NCI-H1105 treated with DMSO at 0.1 percent for 48 hours (cell line): Measurements from ENCODE around the gene KLHL17.
"Not testable (repeated sequence)": the region's sequence is repeated elsewhere in the genome, so short reads cannot be mapped to it uniquely, and the experiment has no call there.

Source experiments
- DNase-seq: peaks from one replicate; lab custom pipeline; 2025; lab: John Stamatoyannopoulos, UW

The KLHL17 gene

DNA sequence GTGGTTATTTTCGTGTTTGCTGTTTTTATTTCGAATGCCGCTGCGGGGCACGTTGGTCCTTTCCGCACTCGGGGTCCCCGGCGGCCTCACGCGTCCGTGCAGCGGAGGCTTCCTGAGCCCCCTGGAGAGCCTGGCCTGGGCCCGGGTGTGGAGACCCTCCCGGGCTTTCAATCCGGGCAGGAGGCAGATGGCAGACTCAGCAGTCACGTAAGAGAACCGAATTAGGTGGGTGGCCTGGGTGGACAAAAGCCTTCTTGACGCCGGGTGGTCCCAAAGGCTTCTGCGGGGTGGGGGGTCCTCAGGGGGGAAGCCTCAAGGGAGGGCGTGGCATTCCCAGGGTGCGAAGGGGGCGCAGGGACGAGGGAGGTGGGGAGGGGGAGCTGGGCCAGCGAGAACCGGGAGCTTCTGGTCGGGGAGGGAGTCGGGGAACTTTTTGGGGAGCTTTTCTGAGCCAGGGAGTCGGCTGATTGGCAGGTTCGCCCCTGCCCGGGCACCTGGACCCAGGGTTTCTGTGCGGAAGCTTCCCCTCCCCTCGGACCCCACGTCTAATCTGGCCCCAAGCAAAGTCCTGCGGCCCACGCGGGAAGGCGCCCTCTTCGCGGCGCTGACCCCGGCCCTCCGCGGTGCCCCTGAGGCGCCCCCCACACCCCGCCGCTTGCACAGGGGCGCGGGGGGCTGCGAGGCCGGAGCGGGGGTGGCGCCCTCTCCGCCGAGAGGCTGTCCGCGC lies 40.8 kb downstream of the KLHL17 start:
- no peak for DNase-seq

DNA sequence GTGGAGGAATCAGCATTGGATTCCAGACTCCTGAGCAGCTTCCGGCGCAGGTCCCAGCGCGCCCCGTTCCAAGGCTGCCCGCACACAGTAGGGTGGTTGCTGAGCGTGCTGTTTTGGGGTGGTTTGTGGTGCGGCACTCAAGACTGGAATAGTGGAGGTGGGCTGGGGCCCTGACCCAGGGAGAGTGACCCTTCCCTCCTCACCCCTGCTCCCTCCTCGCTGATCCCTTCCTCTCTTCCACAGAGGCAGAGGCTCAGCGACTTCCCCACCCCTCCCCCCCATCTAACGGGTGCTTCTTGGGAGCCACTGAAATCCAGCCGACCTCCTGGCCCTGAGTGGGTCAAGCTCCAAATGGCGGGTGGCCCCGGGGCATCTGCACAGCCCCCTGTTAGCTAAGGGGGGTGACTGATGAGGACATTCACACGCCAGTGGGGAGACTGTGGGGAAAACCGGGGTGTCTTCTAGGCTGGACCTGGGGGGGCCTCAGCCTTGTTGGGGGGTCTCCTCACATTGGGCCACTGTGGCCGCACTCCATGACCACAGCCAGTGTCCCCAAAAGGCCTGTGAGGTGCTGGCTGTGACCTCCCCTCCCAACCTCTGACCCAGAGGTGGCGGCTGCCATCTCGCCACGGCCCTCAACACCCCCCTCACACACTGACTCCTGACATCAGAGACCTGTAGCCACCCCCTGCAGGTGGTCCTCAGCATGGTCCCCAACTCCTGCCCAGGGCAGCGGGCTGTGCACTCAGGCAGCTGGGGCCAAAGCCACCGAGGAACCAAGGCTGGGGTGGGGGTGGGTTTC lies 43.4 kb downstream of the KLHL17 start:
- DNase-seq: no peak

DNA sequence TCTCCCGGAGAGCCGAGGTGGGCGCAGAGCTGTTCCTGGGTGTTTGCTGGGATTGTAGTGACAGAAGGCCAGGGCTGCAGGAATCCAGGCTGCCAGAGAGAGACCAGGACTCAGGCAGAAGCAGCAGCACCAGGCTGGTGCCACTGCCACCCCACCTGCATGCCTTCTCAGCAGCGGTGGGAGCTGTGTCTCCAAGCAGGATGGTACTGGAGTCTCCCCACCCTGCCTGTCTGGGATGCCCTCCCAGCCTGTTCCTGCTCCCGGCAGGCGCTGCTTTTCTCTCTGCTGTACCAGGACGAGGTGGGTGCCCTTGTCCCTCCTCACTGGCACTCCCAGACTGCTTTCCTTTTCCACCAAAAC lies 44.0 kb downstream of the KLHL17 start:
- no peak for DNase-seq

DNA sequence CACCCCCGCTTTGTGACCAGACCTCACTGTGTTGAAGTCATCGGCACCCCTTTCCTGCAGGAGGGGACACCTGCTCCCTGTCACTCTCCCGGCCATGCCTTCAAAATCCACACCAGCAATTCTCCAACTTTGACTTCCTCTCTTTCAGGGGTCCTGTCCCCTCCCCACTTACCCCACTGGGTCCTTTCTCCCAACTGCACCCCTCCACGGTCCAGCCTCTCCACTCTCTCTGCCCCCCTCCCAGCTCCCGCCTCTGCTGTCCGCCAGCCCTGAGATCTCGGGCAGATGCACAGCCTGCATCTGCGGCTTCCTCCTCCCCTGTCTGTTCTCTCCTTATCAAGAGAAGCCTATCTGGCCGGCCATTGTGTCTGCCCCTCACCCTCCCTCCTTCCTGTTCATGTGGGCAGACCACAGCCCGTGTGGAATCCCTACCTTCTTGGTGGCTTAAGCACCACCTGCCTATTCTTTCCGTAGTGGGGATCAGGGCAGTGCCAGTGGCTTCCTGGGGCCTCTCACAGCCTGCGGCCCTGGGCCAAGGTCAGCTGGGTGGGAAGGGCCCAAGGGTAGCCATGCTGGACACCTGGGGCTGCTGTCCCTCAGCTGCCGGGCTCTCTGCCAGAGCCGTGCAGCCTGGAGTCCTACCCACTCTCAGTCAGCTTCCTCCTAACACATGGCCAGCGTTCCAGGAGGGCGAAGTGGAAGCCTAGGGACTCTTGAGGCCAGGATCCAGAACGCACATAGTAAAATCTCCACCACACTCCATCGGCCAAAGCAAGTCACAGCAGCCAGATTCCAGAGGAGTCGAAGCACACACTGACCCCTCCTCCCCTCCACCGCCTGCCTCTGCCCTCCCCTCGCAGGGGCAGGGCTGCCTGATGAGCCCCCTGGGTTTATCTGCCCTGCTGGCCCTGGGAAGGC lies 44.7 kb downstream of the KLHL17 start:
- DNase-seq: no peak

DNA sequence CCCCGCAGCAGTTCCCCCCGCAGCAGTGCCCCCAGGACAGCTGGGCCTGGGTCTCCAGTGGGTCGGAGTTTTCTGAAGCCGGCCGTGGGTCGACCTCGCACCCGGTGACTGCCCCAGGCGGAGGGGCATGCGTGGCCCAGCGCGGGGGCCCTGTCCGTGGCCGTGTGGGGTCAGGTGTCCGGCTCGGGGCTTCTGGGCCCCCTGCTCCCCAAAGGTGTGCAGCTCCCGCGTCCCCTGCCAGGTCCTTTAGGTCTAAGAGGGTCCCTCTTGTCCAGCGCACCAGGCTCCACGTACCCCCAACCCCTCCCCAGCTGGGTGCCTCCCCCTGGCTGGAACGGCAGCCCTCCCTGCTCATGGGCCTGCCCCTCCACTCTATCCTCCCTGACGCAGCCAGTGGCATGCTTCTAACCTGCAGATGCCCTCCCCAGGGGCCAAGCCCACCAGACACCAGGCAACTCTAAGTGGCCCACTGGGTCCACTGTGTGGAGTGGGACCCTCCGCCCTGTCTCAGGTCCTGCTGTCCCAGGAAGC lies 45.5 kb downstream of the KLHL17 start:
- DNase-seq: no peak

DNA sequence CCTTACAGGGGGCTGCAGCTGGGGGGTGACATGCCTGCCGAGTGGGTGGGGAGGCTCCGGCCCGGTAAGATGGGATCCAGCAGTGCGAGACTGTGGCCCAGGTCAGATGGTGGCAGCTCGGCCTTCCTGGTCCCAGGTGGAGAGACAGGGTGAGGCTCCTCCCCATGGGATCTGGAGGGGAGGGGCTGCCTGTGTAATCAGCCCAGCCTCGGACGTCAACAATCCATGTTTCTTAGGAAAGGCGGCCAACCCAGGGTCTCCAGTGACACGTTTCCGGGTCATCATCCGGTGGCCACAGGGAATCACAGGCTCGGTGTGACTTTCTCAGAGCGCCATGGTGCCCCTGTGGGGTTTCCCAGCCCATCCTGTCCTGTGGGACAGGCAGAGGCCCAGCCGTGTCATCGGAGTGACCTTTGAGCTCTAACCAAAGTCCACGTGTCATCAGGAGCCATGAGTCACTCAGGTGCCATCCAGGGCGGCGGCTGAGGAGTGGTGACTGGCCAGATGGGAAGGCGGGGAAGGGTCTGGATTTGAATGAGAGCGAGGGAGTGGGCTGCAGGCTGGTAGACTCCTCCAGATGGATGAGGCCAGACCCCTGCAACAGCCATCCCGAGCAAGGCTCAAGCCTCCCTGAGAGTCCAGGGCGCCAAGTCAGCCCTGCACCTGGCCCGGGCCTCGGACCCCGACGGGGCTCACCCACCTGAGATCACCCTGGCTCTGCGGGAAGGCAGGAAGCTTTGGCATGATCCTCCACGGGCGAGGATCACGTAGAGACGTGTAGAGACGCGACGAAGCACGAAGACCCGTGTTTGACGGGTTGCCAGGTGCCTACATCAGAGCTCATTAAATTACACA lies 46.1 kb downstream of the KLHL17 start:
- no peak for DNase-seq

DNA sequence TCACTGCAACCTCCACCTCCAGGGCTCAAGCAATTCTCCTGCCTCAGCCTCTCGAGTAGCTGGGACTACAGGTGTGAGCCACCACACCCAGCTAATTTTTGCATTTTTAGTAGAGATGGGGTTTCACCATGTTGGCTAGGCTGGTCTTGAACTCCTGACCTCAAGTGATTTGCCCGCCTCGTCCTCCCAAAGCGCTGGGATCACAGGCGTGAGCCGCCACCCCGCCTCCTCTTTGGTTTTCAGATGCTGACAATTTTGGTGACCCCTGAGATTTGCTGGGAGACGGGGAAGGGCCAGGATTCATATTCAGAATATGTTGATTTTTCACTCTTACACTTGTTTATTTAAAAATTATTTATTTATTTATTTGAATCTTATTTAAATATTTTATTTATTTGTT lies 49.7 kb downstream of the KLHL17 start:
- DNase-seq: not testable (repeated sequence)

DNA sequence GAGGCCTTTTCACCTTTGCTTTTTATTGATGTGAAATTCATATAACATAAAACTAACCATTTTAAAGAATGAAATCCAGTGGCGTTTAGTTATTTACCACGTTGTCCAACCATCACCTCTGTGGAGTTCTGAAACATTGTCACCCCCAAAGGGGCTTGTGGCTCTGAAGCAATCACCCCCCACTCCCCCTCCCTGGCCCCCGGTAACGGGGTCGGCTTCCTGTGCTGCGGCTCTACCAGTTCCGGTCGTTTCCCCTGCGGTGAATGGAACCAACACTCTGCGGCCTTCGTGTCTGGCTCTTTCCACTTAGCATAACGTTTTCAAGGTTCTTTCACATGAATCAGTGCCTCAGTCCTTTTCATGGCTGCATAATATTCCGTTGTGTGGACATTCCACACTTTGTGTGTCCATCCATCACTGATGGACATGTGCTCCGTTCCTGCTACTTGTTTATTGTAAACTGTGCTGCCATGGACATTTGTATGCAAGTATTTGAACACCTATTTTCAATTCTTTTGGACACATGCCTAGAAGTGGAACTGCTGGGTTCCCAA lies 51.1 kb downstream of the KLHL17 start:
- no peak for DNase-seq

DNA sequence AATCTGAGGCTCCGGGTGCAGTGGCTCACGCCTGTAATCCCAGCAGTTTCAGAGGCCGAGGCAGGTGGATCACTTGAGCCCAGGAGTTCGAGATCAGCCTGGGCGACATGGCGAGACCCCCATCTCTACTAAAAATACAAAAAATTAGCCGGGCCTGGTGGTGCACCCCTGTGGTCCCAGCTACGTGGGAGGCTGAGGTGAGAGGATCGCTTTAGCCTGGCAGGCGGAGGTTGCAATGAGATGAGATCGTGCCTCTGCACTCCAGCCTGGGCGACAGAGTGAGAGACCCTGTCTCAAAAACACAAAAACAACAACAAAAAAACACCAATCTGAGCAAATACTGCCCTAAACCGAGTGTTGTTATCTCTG lies 52.3 kb downstream of the KLHL17 start:
- DNase-seq: not testable (repeated sequence)

DNA sequence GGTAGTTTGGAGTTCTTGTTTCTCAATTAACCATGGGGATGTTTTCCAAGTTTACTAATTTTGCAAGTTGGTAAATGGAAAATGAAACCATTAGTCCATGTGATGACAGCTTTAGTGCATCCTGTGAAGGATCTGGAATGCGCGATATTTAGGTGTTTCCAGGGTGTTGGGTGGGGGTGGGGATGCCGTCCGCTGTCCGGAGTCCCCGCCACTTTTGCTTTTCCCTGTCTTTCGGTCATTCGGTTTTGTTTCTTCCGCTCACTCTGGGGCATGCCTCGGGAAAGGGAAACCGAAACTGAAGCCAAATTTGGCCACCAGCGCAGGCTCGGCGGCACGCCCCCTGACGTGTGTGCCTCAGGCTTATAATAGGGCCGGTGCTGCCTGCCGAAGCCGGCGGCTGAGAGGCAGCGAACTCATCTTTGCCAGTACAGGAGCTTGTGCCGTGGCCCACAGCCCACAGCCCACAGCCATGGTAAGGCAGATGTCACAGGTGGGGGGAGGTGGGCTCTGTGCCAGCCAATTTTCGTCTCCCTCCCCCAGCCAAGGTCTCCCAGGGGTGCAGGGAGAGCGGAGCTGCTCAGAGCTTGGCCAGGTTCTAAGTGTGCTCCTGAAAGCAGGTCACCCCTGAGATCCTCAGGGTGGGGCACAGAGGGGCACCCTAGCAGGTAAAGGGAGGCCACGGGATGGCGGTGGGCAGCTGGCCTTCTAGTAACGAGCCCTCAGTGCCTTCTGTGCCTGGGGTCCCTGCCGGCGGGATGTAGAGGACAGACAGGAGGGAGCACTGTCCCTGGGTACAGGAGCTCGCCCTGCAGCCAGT lies 52.9 kb downstream of the KLHL17 start, which contains the start of gene ISG15:
TSS of gene ISG15 (plus strand) at position 393 of the 817 bp plus-strand sequence. CDS start at position 470, 77 bp downstream.
- peak; percentile 63 for DNase-seq

DNA sequence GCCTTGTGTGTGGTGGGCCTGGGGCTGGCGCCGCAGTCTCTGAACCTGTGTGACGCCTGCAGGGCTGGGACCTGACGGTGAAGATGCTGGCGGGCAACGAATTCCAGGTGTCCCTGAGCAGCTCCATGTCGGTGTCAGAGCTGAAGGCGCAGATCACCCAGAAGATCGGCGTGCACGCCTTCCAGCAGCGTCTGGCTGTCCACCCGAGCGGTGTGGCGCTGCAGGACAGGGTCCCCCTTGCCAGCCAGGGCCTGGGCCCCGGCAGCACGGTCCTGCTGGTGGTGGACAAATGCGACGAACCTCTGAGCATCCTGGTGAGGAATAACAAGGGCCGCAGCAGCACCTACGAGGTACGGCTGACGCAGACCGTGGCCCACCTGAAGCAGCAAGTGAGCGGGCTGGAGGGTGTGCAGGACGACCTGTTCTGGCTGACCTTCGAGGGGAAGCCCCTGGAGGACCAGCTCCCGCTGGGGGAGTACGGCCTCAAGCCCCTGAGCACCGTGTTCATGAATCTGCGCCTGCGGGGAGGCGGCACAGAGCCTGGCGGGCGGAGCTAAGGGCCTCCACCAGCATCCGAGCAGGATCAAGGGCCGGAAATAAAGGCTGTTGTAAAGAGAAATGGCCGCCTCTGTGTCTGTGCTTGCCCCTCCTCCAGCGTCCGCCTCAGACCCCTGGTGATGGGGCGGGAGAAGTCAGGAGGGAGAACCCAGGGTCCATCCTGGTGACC lies 53.7 kb downstream of the KLHL17 start:
- no peak for DNase-seq

DNA sequence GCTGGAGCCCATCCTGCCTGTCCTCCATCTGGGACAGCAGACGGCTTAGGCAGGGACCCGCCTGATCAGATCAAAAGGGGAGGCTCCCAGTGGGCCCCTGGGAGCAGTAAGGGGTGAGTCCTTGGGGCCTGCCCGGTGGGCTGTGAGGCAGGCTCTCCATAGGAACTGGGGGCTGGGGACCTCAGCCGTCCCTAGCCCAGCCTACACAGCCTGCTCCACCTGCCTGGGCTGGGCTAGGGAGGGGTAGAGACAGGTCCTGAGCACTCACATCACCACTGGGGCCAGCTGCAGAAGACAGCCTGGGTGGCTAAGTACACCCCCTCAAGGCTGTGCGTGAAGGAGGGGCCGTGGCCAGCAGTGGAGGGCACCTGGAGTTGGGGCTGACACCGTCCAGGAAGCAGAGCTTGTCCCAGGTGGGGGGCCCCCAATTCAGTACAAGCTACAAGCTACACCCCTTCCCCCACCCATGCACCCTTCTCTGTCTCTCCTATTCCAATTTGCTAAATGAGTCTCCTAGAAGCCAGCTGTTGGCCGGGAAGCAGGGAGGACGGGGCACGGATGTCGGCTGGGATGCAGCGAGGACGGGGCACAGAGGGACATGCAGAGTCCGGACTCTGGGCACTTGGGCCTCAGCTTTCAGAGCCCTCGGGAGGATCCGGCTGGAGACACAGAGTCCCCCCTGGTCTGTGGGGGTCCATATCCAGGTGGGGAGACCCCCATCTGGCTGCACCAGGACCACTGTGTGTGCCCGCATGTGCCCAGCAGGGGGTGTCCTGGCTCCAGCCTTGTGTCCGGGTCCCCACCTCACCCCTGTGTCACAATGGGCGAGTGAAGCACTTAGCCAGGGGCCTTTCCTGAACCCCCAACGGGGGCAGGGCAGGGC lies 54.7 kb downstream of the KLHL17 start:
- DNase-seq: no peak
